Colonic mucosa (tissue), 4 donors: ENCODE data around the gene JPT1. TPM values are rescaled to one million over a fixed set of nuclear protein-coding genes. Genes with fewer than 3 reads are reported as not detected.

Source experiments
- DNase-seq: peaks from one replicate; pipeline ENCODE4 v3.0.0-alpha.2; 2020
- H3K27ac ChIP-seq: fragments of 200-600 bp; one replicate; pipeline ENCODE4 v1.8.0; 2021
- H3K27me3 ChIP-seq: fragments of 200-600 bp; one replicate; pipeline ENCODE4 v1.8.0; 2021
- H3K36me3 ChIP-seq: fragments of 200-600 bp; one replicate; pipeline ENCODE4 v1.8.0; 2021
- H3K4me1 ChIP-seq: fragments of 200-600 bp; one replicate; pipeline ENCODE4 v1.8.0; 2021; ENCODE audit warnings: mild to moderate bottlenecking
- H3K4me3 ChIP-seq: fragments of 200-600 bp; one replicate; pipeline ENCODE4 v1.8.0; 2021
- H3K9ac ChIP-seq, 2 donors: one replicate each; pipeline ENCODE4 v1.7.0; 2013; ENCODE audit warnings: control low read depth in 2 of 2, low read depth in 2 of 2, low read length in 2 of 2
- H3K9me3 ChIP-seq: fragments of 200-600 bp; one replicate; pipeline ENCODE4 v1.8.0; 2021
- intact Hi-C: fragments of 100-400 bp; cut with DNase I; formaldehyde crosslinking; loops from one replicate; pipeline ENCODE4 v1.14.1; 2022
- total RNA-seq, 2 donors: library from RNA; stranded (reverse); fragmentation: NEBNext Ultra II Directional in 1 of 2; extraction: Animal tissue kit (Norgen Biotek cat#: 25700) in 1 of 2; gene quantifications; one replicate each; pipeline ENCODE4 v1.2.1, GENCODE V29; 2021
- TF ChIP-seq, protein P1 (sequence below): fragments of 200-600 bp; IDR thresholded peaks from one replicate; pipeline ENCODE4 v1.8.0; 2022; ENCODE audit warnings: antibody characterized with exemption, mild to moderate bottlenecking
- donor health status: healthy.
- donor health status: DM: no; HTN: no; CAD: no.
- donor health status: DM: no; HTN: no; CAD: no.

JPT1 gene
- total RNA-seq, 2 donors from 2014 or later, result 227 to 367 TPM

DNA sequence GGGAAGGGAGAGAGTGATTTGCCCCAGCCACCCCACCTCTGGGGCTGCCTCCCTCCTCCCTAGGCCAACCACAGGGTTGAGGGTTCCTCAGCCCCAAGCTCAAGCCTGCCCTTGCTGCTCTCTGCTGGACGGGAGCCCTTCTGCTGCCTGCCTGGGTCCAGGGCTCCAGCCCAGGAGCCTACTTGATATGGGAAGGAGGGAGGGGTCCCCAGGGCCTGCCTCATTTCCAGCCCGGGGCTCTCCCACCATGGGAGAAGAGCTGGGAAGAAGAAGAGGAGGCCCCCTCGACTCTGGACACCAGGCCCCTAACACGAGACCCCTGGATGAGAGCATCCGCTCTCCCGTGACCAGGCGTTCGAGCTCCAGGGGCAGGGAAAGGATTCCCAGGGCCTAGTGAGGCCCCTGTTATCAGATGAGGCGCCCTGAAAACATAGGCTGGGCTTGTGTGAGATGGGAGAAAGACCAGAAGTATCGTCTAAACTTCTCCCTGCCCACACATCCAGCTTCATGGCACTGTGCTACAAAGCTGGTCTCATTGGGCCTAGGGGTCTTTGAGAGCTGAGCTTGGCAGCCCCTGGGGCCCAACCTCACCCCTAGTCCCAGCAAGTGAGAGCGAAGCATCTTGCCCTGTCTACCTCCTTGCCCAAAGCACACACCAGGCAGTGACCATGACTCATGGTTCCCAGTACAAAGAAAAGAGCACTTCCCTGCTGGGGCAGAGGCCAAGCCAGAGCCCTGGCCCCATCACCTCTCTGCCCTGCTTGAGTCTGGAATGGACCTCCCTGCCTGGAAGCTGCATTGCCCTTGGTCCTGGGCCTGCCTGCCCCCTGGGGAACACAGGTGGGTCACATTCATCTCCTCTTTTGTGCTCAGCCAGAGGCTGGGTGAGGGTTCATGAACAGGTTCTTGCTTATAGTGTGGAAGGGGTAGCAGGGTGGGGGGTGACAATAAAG lies 65.6 kb downstream of the JPT1 start:
- Histone ChIP-seq H3K27ac (peak overlapping the region; percentile 99), H3K4me3 (peak overlapping the region; percentile 82), H3K36me3 (no peaks in the 10 kb centered on the region), H3K4me1 (peaks cover 27% of the 10 kb centered on the region), H3K27me3 (no peaks in the 10 kb centered on the region), H3K9me3 (no peaks in the 10 kb centered on the region), H3K9ac (peak overlapping the region; percentile 93 to 98)
- DNase-seq, result peak; percentile 63
- TF ChIP-seq, protein P1, sequence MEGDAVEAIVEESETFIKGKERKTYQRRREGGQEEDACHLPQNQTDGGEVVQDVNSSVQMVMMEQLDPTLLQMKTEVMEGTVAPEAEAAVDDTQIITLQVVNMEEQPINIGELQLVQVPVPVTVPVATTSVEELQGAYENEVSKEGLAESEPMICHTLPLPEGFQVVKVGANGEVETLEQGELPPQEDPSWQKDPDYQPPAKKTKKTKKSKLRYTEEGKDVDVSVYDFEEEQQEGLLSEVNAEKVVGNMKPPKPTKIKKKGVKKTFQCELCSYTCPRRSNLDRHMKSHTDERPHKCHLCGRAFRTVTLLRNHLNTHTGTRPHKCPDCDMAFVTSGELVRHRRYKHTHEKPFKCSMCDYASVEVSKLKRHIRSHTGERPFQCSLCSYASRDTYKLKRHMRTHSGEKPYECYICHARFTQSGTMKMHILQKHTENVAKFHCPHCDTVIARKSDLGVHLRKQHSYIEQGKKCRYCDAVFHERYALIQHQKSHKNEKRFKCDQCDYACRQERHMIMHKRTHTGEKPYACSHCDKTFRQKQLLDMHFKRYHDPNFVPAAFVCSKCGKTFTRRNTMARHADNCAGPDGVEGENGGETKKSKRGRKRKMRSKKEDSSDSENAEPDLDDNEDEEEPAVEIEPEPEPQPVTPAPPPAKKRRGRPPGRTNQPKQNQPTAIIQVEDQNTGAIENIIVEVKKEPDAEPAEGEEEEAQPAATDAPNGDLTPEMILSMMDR, result no peak
- intact Hi-C loops, result no loop called here

DNA sequence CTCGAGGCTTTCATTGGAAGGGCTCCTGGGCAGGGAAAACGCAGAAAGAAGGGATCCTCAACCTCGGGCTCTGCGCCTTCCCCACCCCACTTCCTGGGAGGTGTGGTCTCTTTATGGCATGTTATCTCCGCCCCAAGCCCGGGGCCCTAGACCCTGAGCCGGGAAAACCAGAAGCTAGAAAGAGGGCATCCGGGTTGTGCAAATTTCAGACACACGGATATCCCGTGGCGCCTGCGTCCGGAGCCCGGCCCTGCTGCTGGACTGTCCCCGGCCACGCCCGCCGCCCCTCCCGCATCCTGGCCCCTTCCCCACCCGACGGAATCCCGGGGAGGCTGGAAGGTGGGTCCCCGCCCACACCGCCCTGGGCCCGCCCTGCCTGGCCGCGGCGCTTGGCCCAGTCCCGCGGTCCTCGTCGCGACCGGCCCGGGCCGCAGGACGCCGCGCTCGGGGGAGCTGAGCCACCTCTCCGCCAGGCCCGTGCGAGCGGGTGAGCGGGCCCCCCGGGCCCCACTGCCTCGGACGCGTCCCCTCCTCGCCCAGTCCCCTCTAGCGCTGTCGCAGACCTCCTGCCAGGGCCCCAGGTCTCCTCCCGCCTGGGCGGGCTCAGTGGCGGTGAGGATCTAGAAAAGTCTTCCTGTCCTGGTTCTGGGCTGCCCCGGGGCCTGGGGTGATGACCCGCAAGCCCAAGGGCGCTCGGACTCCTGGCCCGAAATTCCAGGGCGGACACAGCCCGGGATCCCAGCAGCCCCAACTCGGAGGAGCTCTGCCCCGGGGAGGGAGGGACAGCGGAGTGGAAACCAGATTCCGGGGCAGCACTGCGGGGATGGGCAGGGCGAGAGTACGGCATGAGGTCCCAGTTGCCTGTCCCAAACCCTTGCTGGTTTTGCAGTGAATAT lies 66.5 kb downstream of the JPT1 start, which contains the start of gene SLC16A5:
SLC16A5 (plus strand) TSS at position 397 of the 896 bp plus-strand sequence. CDS start 5,683 bp downstream, outside the sequence.
- Histone ChIP-seq H3K4me3 (peak within 1 kb of the TSS; percentile 82), H3K36me3 (no peaks in the 10 kb centered on the region), H3K9me3 (no peaks in the 10 kb centered on the region), H3K4me1 (peaks cover 24% of the 10 kb centered on the region), H3K27me3 (no peaks in the 10 kb centered on the region), H3K27ac (peak within 1 kb of the TSS; percentile 99), H3K9ac (peak within 1 kb of the TSS; percentile 93 to 98)
- TF ChIP-seq, protein P1, result no peak
- intact Hi-C loops, result no loop called here
- DNase-seq, result peak; percentile 94

DNA sequence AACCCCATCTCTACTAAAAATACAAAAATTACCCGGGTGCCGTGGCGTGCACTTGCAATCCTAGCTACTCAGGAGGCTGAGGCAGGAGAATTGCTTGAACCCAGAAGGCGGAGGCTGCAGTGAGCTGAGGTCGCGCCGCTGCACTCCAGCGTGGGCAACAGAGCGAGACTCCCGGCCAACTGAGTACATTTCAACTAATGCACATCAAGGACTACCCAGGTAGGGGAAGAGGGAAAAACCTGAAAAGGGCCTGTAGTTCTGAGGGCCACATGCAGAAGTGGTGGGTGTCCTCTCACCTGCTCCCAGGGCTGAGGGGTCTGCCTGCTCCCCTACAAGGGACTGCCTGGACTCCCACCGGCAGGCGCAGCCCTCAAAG lies 67.1 kb downstream of the JPT1 start:
- Histone ChIP-seq H3K4me3 (peak overlapping the region; percentile 82), H3K36me3 (no peaks in the 10 kb centered on the region), H3K27me3 (no peaks in the 10 kb centered on the region), H3K9me3 (no peaks in the 10 kb centered on the region), H3K9ac (peak overlapping the region; percentile 63 to 98), H3K4me1 (peaks cover 24% of the 10 kb centered on the region), H3K27ac (peak overlapping the region; percentile 99)
- DNase-seq, result no peak
- TF ChIP-seq, protein P1, result no peak
- intact Hi-C loops, result no loop called here

DNA sequence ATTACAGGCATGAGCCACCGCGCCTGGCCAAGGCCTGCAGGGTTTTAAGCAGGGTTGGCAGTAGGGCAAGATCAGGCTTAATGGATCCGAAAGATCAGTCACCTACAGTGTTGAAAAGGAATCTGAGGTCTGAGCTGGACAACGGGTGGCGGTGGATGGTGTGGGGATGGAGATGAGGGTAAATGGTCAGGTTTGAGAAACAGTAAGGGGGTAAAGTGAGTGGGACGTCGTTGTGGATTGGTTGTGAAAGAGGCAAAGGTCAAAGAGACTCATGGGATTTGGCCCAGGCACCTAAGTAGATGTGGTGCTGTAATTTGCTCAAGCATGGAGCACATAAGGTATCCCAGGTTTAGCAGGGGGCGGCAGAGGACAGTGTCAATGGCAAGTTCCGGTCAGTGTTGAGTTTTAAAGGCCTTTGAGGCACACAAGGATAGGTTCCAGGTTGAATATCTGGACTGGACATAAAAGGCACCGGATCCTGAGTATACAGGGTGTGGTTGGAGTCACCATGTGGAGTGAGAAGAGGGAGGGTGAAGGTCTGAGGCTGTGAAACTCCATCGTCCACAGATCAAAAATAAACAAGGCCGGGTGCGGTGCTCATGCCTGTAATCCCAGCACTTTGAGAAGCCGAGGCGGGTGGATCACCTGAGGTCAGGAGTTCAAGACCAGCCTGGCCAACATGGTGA lies 67.7 kb downstream of the JPT1 start:
- peak overlapping the region; percentile 99 for H3K27ac ChIP-seq
- DNase-seq, result peak; percentile 75
- intact Hi-C loops, result no loop called here

More for the DNA sequence above, 67.7 kb downstream of the JPT1 start:
- no peaks in the 10 kb centered on the region for H3K27me3 ChIP-seq
- H3K4me3 ChIP-seq, result no peak overlapping the region
- H3K36me3 ChIP-seq, result no peaks in the 10 kb centered on the region
- H3K9ac ChIP-seq, result peak overlapping the region in 1 of 2 donors; percentile 98
- no peaks in the 10 kb centered on the region for H3K9me3 ChIP-seq
- peaks cover 24% of the 10 kb centered on the region for H3K4me1 ChIP-seq
- TF ChIP-seq, protein P1, result no peak

Other genes with a start within 250 kb of the JPT1 start
- under 1 TPM in 1 of 2 donors, not detected in 1; 0.05 TPM for gene USH1G, start 231.3 kb downstream of the JPT1 start, total RNA-seq
- gene OTOP2, start 230.2 kb downstream of the JPT1 start, total RNA-seq, result 10 to 100 TPM in 1 of 2 donors, 1 to 10 TPM in 1; 5.7 to 18.4 TPM
- under 1 TPM in 1 of 2 donors, not detected in 1; 0.40 TPM for gene OTOP3, start 218.6 kb downstream of the JPT1 start, total RNA-seq
- gene HID1, start 181.8 kb downstream of the JPT1 start, total RNA-seq, result 10 to 100 TPM; 47.8 to 54.8 TPM
- 1 to 10 TPM; 3.7 to 4.1 TPM for gene CDR2L, start 166.9 kb downstream of the JPT1 start, total RNA-seq
- gene MRPL58, start 141.8 kb downstream of the JPT1 start, total RNA-seq, result 10 to 100 TPM; 27.2 to 50.1 TPM
- gene ATP5PD, start 107.5 kb downstream of the JPT1 start, total RNA-seq, result 100 to 1,000 TPM; 302 to 371 TPM
- 10 to 100 TPM; 14.8 to 18.1 TPM for gene KCTD2, start 107.3 kb downstream of the JPT1 start, total RNA-seq
- gene SLC16A5, start 66.6 kb downstream of the JPT1 start, total RNA-seq, result 10 to 100 TPM; 19.4 to 50.1 TPM
- gene ARMC7, start 44.5 kb downstream of the JPT1 start, total RNA-seq, result 10 to 100 TPM; 20.5 to 20.7 TPM
- gene NT5C, start 22.8 kb downstream of the JPT1 start, total RNA-seq, result 10 to 100 TPM; 72.3 to 94.9 TPM
- 100 to 1,000 TPM; 298 to 319 TPM for gene SUMO2, start 28.4 kb upstream of the JPT1 start, total RNA-seq
- gene NUP85, start 51.2 kb upstream of the JPT1 start, total RNA-seq, result 10 to 100 TPM; 42.2 to 86.8 TPM
- gene GGA3, start 107.1 kb upstream of the JPT1 start, total RNA-seq, result 10 to 100 TPM; 32.5 to 48.4 TPM
- 100 to 1,000 TPM in 1 of 2 donors, 10 to 100 TPM in 1; 62.9 to 118 TPM for gene MRPS7, start 107.4 kb upstream of the JPT1 start, total RNA-seq
- 10 to 100 TPM; 18.5 to 19.2 TPM for gene MIF4GD, start 116.7 kb upstream of the JPT1 start, total RNA-seq
- gene SLC25A19, start 134.9 kb upstream of the JPT1 start, total RNA-seq, result 10 to 100 TPM in 1 of 2 donors, 1 to 10 TPM in 1; 9.8 to 24.8 TPM